Esophagus squamous epithelium (tissue), 5 donors: ENCODE data around the gene CEBPB. TPM values are rescaled to one million over a fixed set of nuclear protein-coding genes. Genes with fewer than 3 reads are reported as not detected.

Experiments used
- DNase-seq: peaks from one replicate; lab custom pipeline; 2025; lab: John Stamatoyannopoulos, UW
- H3K27ac ChIP-seq, 4 donors: fragments of 200-600 bp; sonication (generic); one replicate each; pipeline ENCODE4 v1.5.1; 2016 to 2019; ENCODE audit warnings: mild to moderate bottlenecking in 1 of 4
- H3K27me3 ChIP-seq, 4 donors: fragments of 200-600 bp; sonication (generic); 1 replicate in 3 of 4; 2 replicates in 1 of 4; pipeline versions ENCODE4 v1.5.1 to v1.6.0; 2017 to 2021; ENCODE audit warnings: antibody characterized with exemption in 1 of 4
- H3K36me3 ChIP-seq, 3 donors: fragments of 200-600 bp; sonication (generic); one replicate each; pipeline ENCODE4 v1.5.1; 2016 to 2019
- H3K4me1 ChIP-seq, 3 donors: fragments of 200-600 bp; sonication (generic); one replicate each; pipeline ENCODE4 v1.5.1; 2017 to 2019
- H3K4me3 ChIP-seq, 4 donors: fragments of 200-600 bp; sonication (generic); 1 replicate in 3 of 4; 2 replicates in 1 of 4; pipeline ENCODE4 v1.5.1; 2016 to 2019; ENCODE audit warnings: mild to moderate bottlenecking in 2 of 4, moderate library complexity in 1 of 4
- H3K9me3 ChIP-seq, 3 donors: fragments of 200-600 bp; sonication (generic); one replicate each; pipeline ENCODE4 v1.5.1; 2016 to 2019
- POLR2A ChIP-seq, 4 donors: fragments of 450-650 bp; IDR thresholded peaks; one replicate each; pipeline ENCODE4 v1.6.1; 2017; ENCODE audit warnings: antibody characterized with exemption in 4 of 4, mild to moderate bottlenecking in 4 of 4, moderate library complexity in 3 of 4
- WGBS, 2 donors: methylation state at CpG; one replicate each; pipeline ENCODE4 v1.1.5; 2018; 5-methylcytosine and 5-hydroxymethylcytosine counted together
- intact Hi-C: fragments of 100-400 bp; cut with DNase I; formaldehyde crosslinking; loops from one replicate; pipeline ENCODE4 v1.15.0; 2022
- total RNA-seq, 4 donors: library from RNA; depleted of rRNA; stranded (reverse); fragments of >200 nt; gene quantifications; one replicate each; pipeline ENCODE4 v1.1.0, GENCODE V29; 2016
- TF ChIP-seq, protein P1 (sequence below), 6 experiments: fragments of 450-650 bp in 4 of 6; fragments of 200-600 bp in 2 of 6; sonication (generic) in 2 of 6; IDR thresholded peaks; one replicate each; pipeline ENCODE4 v1.5.1; 2016 to 2019; ENCODE audit warnings: antibody characterized with exemption in 6 of 6, mild to moderate bottlenecking in 4 of 6, moderate library complexity in 4 of 6
- donor health status: DM: yes; HTN: yes; CAD: no.

CEBPB gene
- total RNA-seq, result 10 to 100 TPM; 31.3 to 46.5 (median 38.2) TPM

DNA sequence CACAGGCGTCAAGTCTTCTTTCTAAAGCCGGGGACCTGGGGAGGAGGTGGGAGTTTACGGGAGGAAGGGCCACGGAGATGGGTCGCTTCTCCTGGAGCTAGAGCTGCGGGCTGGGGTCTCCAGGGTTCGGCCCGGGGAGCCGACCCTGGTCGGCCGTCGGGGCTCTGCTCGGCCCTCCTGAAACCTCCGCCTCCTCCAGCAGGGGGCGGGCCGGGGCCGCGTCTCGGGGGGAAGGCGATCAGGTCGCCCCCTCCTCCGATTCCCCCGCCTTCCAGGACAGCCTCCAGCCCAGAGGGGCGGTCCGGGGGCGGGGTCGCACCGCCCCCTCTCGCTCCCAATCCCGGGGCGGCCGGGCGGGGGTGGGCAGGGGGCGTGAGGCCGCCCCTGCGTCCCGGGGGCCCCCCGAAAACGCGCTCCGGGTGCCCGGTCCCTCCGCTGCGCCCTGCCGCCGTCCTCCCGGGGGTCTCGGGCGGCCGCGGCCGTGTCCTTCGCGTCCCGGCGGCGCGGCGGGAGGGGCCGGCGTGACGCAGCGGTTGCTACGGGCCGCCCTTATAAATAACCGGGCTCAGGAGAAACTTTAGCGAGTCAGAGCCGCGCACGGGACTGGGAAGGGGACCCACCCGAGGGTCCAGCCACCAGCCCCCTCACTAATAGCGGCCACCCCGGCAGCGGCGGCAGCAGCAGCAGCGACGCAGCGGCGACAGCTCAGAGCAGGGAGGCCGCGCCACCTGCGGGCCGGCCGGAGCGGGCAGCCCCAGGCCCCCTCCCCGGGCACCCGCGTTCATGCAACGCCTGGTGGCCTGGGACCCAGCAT lies at the start of gene CEBPB:
Gene CEBPB, plus strand, starts transcription at position 580 of the 814 bp plus-strand sequence. Its CDS starts 204 bp downstream, at position 784.
- Histone ChIP-seq H3K4me1 (peaks cover 22 to 60% (median 30%) of the 10 kb centered on the region in 3 donors), H3K27me3 (no peaks in the 10 kb centered on the region), H3K27ac (peak within 1 kb of the TSS; percentile 92 to 100 (median 98)), H3K9me3 (no peaks in the 10 kb centered on the region), H3K4me3 (peak within 1 kb of the TSS; percentile 68 to 98 (median 82)), H3K36me3 (peaks cover 0 to 15% (median 4%) of the 10 kb centered on the region in 3 donors)
- WGBS, 2 donors, result no CpG with 5 or more reads among the region's 89 CpGs
- intact Hi-C loops, result no loop called here
- peak; percentile 35 for DNase-seq
- TF ChIP-seq, protein P1, sequence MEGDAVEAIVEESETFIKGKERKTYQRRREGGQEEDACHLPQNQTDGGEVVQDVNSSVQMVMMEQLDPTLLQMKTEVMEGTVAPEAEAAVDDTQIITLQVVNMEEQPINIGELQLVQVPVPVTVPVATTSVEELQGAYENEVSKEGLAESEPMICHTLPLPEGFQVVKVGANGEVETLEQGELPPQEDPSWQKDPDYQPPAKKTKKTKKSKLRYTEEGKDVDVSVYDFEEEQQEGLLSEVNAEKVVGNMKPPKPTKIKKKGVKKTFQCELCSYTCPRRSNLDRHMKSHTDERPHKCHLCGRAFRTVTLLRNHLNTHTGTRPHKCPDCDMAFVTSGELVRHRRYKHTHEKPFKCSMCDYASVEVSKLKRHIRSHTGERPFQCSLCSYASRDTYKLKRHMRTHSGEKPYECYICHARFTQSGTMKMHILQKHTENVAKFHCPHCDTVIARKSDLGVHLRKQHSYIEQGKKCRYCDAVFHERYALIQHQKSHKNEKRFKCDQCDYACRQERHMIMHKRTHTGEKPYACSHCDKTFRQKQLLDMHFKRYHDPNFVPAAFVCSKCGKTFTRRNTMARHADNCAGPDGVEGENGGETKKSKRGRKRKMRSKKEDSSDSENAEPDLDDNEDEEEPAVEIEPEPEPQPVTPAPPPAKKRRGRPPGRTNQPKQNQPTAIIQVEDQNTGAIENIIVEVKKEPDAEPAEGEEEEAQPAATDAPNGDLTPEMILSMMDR (IDR thresholded peaks at IDR 0.05), result peak; percentile 64 to 88 (median 78)
- TF ChIP-seq POLR2A (IDR thresholded peaks at IDR 0.05), result peak; percentile 66 to 99 (median 89)

DNA sequence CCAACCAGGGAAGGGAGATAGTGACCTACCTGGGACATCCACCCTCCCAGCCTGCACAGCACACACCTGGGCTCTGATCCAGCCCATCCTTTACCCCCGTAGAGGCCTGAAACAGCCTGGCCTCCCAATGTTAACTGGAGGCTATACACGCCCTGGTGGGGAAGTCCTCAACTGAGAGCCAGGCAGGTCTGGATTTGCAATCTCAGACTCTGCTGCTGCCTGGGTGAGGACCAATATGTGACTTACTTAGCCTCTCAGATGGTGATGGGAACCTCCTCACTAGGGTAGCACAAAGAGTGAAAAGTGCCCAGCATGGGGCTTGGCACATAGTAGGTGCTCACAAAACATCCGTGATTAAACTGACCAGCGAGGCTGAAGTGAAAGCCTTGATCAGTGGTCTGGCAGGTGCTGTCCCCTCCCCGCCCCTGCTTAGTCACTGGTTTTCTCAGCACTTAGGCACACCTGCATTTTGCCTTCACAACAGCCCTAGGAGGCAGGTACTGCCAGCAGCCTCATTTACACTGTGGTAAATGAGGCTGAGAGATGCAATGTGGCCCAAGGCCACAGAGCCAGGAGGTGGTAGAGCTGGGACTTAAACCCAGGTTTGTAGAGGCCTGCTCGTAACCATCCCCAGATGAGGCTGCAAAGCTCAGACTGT lies 49.5 kb upstream of the CEBPB start:
- peaks cover 0 to 59% (median 21%) of the 10 kb centered on the region in 3 donors for H3K36me3 ChIP-seq

DNA sequence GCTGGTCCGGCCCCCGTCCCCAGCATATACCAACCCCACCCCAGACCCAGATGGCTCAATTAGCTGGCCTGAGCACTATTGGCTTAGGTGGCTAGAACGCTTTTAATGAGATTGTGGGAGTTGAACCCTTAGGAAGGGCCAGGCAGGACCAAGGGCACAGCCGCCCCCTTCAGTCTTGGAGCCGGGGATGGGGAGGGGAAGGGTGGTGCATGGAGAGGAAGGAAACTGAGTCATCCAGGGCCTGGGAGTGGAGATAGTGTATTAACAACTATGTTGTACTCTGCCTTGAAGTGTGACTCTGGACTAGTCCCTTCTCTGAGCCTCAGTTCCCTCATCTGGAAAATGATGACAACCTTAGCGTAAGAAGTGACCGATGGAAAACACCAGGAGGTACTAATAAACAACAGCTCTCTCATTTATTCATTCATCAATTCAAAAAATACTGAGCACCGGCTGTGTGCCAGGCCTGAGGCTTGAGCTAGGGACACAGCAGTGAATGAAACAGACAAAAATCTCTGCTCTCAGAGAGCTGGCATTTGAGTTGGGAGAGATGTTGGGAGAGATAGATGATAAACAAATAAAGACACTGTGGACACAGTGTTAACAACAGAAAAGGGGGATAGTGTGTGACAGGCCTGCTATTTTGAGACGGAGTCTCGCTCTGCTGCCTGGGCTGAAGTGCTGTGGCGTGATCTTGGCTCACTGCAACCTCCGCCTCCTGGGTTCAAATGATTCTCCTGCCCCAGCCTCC lies 48.6 kb upstream of the CEBPB start:
- peaks cover 0 to 51% (median 21%) of the 10 kb centered on the region in 3 donors for H3K36me3 ChIP-seq
- intact Hi-C loops, result no loop called here
- no peaks in the 10 kb centered on the region for H3K9me3 ChIP-seq
- peaks cover 84 to 100% (median 91%) of the 10 kb centered on the region in 3 donors for H3K4me1 ChIP-seq
- H3K4me3 ChIP-seq, result no peak overlapping the region
- no peak for DNase-seq
- H3K27ac ChIP-seq, result peak overlapping the region; percentile 74 to 99 (median 98)
- no peaks in the 10 kb centered on the region for H3K27me3 ChIP-seq
- WGBS, 2 donors, result 70% methylated on average over 8 of the region's 12 CpGs
- TF ChIP-seq, protein P1 (IDR thresholded peaks at IDR 0.05), result no peak
- TF ChIP-seq POLR2A (IDR thresholded peaks at IDR 0.05), result no peak

More for the DNA sequence above, 49.5 kb upstream of the CEBPB start:
- 51 to 67% methylated on average over 5 of the region's 6 CpGs for WGBS, 2 donors
- TF ChIP-seq POLR2A (IDR thresholded peaks at IDR 0.05), result no peak
- TF ChIP-seq, protein P1 (IDR thresholded peaks at IDR 0.05), result no peak
- no peaks in the 10 kb centered on the region for H3K9me3 ChIP-seq
- peaks cover 77 to 98% (median 83%) of the 10 kb centered on the region in 3 donors for H3K4me1 ChIP-seq
- H3K27ac ChIP-seq, result peak overlapping the region; percentile 74 to 99 (median 98)
- H3K4me3 ChIP-seq, result no peak overlapping the region
- intact Hi-C loops, result no loop called here
- H3K27me3 ChIP-seq, result no peaks in the 10 kb centered on the region
- no peak for DNase-seq

DNA sequence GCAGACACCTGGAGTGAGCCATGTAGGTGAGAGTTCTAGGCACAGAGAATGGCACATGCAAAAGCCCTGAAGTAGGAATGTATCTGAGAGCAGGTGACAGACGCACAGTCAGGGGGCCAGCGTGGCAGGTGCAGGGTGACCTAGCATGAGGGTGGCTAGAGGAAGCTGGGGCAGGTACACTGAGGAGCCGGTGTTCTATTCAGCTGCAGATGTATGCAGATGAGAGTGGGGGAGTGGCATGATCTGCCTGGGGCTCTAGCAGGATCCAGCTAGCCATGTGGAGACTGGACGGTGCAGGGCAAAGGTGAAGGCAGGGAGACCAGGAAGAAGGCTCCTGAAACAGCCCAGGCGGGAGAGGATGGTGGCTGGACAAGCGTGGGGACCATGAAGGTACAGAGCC lies 47.8 kb upstream of the CEBPB start:
- peaks cover 87 to 100% (median 92%) of the 10 kb centered on the region in 3 donors for H3K4me1 ChIP-seq

More for the DNA sequence above, 47.8 kb upstream of the CEBPB start:
- no peaks in the 10 kb centered on the region for H3K9me3 ChIP-seq
- 69 to 73% methylated on average over 6 of the region's 6 CpGs for WGBS, 2 donors
- no peaks in the 10 kb centered on the region for H3K27me3 ChIP-seq
- DNase-seq, result no peak
- peak overlapping the region; percentile 74 to 99 (median 98) for H3K27ac ChIP-seq
- H3K4me3 ChIP-seq, result no peak overlapping the region
- TF ChIP-seq, protein P1 (IDR thresholded peaks at IDR 0.05), result no peak
- no peak for TF ChIP-seq POLR2A (IDR thresholded peaks at IDR 0.05)
- H3K36me3 ChIP-seq, result peaks cover 0 to 48% (median 21%) of the 10 kb centered on the region in 3 donors
- intact Hi-C loops, result no loop called here
